ENCODE data around the gene EXOSC9. TPM values are rescaled to one million over a fixed set of nuclear protein-coding genes. Genes with fewer than 3 reads are reported as not detected.
A peak's percentile ranks its signal among the peaks of the same experiment; 100 is the strongest.

EXOSC9 gene
- total and polyA plus RNA-seq, 5 donors: 11.1 to 19.9 (median 14.2) TPM

DNA sequence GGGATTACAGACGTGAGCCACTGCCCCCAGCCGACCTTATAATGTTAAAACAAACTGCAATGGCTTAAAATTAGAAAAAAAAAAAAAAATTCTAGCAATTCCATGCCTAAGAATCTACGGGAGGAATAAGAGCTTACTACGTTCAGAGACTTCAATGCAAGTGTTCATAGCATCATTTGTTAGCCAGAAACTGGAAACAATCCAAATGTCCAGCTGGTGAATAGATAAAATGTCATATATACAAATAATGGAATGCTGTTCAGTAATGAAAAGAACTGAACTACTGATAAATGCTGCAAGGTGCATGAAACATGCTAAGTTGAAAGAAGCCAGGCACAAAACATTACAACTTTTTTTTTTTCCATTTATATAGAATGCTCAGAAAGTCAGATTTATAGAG lies 5.3 kb downstream of the EXOSC9 start:
- no peak for DNase-seq
- intact Hi-C loops (cut with DNase I): no loop called here
- Histone ChIP-seq H3K9me3 (ENCODE audit: control insufficient read depth, low read length) (no peaks in the 10 kb centered on the region), H3K27ac (ENCODE audit: low read length) (no peak overlapping the region), H3K4me1 (ENCODE audit: control insufficient read depth, insufficient read depth, low read length) (no peaks in the 10 kb centered on the region), H3K4me3 (ENCODE audit: low read length) (no peak overlapping the region), H3K27me3 (ENCODE audit: control insufficient read depth, insufficient read depth) (no peaks in the 10 kb centered on the region)
- WGBS: 59% methylated on average over 4 of the region's 4 CpGs
- no peak for ATAC-seq

GRCh38 chr4:121811122-121811521 lies 10.0 kb downstream of the EXOSC9 start:
- Histone ChIP-seq H3K27me3 (ENCODE audit: control insufficient read depth, insufficient read depth) (no peaks in the 10 kb centered on the region), H3K4me1 (ENCODE audit: control insufficient read depth, insufficient read depth, low read length) (no peaks in the 10 kb centered on the region), H3K9me3 (ENCODE audit: control insufficient read depth, low read length) (no peaks in the 10 kb centered on the region), H3K27ac (ENCODE audit: low read length) (no peak overlapping the region), H3K4me3 (ENCODE audit: low read length) (no peak overlapping the region)
- ATAC-seq (no peak), DNase-seq (no peak)
- intact Hi-C loops (cut with DNase I): no loop called here

- 84% methylated on average over 2 of the region's 2 CpGs for WGBS
- no peak overlapping the region for H3K27ac ChIP-seq (ENCODE audit: low read length)
- DNase-seq: no peak
Measured at GRCh38 chr4:121814756-121815155, 13.6 kb downstream of the EXOSC9 start.

DNA sequence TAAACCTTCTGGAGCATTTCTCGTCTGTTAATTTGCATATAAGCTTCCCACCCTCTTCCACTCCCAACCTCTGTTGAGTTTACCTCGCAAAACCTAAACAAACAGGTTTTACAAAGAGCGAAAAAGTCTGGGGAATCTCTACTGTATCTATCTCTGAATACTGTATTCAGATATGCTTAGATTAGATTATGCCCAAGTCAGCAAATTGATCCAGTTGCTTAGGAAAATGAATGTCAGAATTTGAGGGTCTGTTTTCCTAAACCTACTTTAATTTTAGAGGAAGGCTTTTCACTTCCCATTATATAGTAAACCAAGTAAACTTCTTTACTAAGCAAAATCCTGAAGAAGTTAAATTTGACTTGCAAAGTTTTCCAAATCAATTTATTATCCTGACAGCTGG lies 15.9 kb downstream of the EXOSC9 start:
- Histone ChIP-seq H3K27me3 (ENCODE audit: control insufficient read depth, insufficient read depth) (no peaks in the 10 kb centered on the region), H3K4me3 (ENCODE audit: low read length) (no peak overlapping the region), H3K27ac (ENCODE audit: low read length) (no peak overlapping the region), H3K4me1 (ENCODE audit: control insufficient read depth, insufficient read depth, low read length) (no peaks in the 10 kb centered on the region), H3K9me3 (ENCODE audit: control insufficient read depth, low read length) (no peaks in the 10 kb centered on the region)
- WGBS: 91% methylated on average over 3 of the region's 3 CpGs
- no peak for DNase-seq
- ATAC-seq: no peak
- intact Hi-C loops (cut with DNase I): no loop called here

More at GRCh38 chr4:121814756-121815155, 13.6 kb downstream of the EXOSC9 start:
- Histone ChIP-seq H3K4me3 (ENCODE audit: low read length) (no peak overlapping the region), H3K4me1 (ENCODE audit: control insufficient read depth, insufficient read depth, low read length) (no peaks in the 10 kb centered on the region), H3K27me3 (ENCODE audit: control insufficient read depth, insufficient read depth) (no peaks in the 10 kb centered on the region), H3K9me3 (ENCODE audit: control insufficient read depth, low read length) (no peaks in the 10 kb centered on the region)
- ATAC-seq: no peak
- intact Hi-C loops (cut with DNase I): no loop called here

- 78% methylated on average over 1 of the region's 1 CpG for WGBS
- DNase-seq: no peak
Measured at GRCh38 chr4:121817701-121818100, 16.6 kb downstream of the EXOSC9 start.

DNA sequence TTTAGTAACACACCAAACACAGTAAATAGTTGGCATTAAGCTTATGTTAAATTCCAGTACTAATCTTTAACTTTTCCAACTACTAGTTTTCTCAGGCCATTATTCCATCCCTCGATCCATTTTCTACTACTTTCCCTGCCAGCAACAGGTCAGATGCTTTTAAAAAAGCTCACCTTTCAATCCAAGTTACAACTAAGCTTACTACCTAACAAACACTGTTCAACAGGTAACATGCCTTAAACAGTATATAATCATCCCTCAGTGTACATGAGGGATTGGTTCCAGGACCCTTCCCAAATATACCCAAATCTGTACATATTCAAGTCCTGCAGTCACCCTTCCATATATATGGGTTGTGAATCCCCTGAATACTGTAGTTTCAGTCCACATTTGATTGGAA lies 17.1 kb downstream of the EXOSC9 start:
- ATAC-seq: no peak
- no peaks in the 10 kb centered on the region for H3K4me1 ChIP-seq (ENCODE audit: control insufficient read depth, insufficient read depth, low read length)
- intact Hi-C loops (cut with DNase I): no loop called here
- no peaks in the 10 kb centered on the region for H3K9me3 ChIP-seq (ENCODE audit: control insufficient read depth, low read length)
- no peak overlapping the region for H3K4me3 ChIP-seq (ENCODE audit: low read length)
- no peak overlapping the region for H3K27ac ChIP-seq (ENCODE audit: low read length)
- WGBS: 58% methylated on average over 1 of the region's 1 CpG
- H3K27me3 ChIP-seq (ENCODE audit: control insufficient read depth, insufficient read depth): no peaks in the 10 kb centered on the region
- no peak for DNase-seq

More at GRCh38 chr4:121817701-121818100, 16.6 kb downstream of the EXOSC9 start:
- Histone ChIP-seq H3K27me3 (ENCODE audit: control insufficient read depth, insufficient read depth) (no peaks in the 10 kb centered on the region), H3K27ac (ENCODE audit: low read length) (no peak overlapping the region), H3K9me3 (ENCODE audit: control insufficient read depth, low read length) (no peaks in the 10 kb centered on the region), H3K4me3 (ENCODE audit: low read length) (no peak overlapping the region), H3K4me1 (ENCODE audit: control insufficient read depth, insufficient read depth, low read length) (no peaks in the 10 kb centered on the region)
- no peak for ATAC-seq
- intact Hi-C loops (cut with DNase I): no loop called here

DNA sequence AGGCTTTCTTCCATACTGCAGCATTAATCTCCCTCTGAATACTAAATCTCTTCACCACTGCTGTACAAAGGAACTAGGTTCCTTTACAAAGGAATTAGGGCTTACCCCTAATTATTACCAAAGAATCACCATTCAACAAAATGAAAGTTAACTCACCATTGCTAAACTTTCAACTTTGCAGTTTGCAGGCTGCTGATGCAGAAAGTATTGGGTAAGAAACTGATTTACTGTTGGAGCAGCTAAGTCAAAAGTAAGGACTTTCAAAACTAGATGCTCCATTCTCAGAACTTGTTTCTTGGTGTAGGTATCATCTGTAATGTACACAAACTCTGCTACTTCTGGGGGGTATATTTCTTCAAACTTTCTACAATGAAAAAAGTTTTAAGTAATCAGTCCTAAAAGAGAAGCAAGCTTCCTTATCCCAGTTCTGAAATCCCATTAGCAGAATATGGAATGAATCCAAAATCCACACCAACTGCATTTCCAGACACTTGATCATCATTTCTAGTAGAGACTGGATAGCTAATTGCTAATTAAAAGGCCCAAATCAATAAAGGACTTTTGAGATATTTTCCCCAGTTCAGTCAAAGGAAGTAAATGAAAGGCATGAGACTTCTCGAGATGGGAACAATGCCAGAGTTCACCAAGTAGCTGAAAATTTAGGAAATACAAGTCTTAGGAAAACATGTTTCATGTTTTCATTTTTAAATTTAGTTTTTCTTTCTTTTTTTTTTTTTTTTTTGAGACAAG lies 18.3 kb downstream of the EXOSC9 start:
- Histone ChIP-seq H3K4me1 (ENCODE audit: control insufficient read depth, insufficient read depth, low read length) (no peaks in the 10 kb centered on the region), H3K27me3 (ENCODE audit: control insufficient read depth, insufficient read depth) (no peaks in the 10 kb centered on the region), H3K27ac (ENCODE audit: low read length) (no peak overlapping the region), H3K4me3 (ENCODE audit: low read length) (no peak overlapping the region), H3K9me3 (ENCODE audit: control insufficient read depth, low read length) (no peaks in the 10 kb centered on the region)
- DNase-seq (no peak), ATAC-seq (no peak)
- WGBS: 70% methylated on average over 1 of the region's 1 CpG
- intact Hi-C loops (cut with DNase I): no loop called here

DNA sequence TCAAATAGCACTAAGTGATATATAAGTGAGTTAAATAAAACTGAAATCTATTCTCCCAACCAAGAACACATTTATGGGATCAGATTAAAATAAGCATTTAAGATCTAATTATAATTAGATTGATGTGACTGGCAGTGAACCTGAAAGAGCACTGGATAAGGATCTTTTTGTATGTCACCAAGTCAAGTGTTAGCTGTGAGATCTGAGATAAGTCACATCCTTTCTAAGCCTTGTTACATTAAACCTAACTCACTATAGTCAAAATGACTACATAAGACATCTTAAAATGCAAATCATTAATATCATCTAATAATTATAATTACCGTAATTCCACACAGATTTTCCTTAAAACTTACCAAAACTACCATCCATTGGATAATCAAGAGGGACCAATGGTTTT lies 20.9 kb downstream of the EXOSC9 start:
- no peak for DNase-seq
- H3K27me3 ChIP-seq (ENCODE audit: control insufficient read depth, insufficient read depth): no peaks in the 10 kb centered on the region
- no peaks in the 10 kb centered on the region for H3K4me1 ChIP-seq (ENCODE audit: control insufficient read depth, insufficient read depth, low read length)
- intact Hi-C loops (cut with DNase I): no loop called here
- no peak overlapping the region for H3K27ac ChIP-seq (ENCODE audit: low read length)
- 86% methylated on average over 1 of the region's 1 CpG for WGBS
- ATAC-seq: no peak
- no peak overlapping the region for H3K4me3 ChIP-seq (ENCODE audit: low read length)
- no peaks in the 10 kb centered on the region for H3K9me3 ChIP-seq (ENCODE audit: control insufficient read depth, low read length)

DNA sequence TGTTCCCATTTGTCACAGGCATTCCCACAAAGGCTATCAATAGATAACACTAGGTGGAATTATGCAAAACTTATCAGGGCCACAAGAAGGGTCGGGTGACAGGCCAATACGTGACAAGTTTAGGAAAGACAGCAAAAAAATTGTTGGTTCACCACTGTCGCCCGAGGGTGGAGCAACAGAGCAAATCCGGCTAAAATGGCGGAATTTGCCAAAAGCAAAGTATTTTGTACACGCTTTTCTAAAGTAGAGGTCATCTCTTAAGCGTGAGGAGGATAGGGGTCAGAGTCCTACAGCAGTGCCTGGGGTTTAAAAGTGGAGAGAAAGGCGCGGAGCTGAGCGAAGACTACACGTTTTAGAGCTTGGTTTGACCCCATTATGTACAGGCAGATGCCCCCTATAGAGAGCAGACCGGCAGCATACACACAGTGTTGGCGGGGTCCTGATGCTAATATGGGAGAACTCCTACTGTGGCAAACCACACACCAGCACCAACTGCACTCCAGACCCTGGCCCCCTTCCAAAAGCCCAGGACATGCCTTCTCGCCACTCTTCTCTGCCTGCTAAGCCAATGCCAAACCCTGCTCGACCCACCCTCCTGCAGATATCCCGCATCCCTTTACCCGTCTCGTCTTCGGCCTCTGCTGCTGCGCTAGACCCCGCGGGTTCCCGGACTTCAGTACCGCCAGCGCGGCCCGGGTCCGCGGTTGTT lies 21.8 kb downstream of the EXOSC9 start:
- H3K9me3 ChIP-seq (ENCODE audit: control insufficient read depth, low read length): no peaks in the 10 kb centered on the region
- no peaks in the 10 kb centered on the region for H3K4me1 ChIP-seq (ENCODE audit: control insufficient read depth, insufficient read depth, low read length)
- DNase-seq (peak in 2 of 3 donors; percentile 22 to 61), ATAC-seq (peak; percentile 10 to 34)
- intact Hi-C loops (cut with DNase I): no loop called here
- peak overlapping the region; percentile 52 for H3K4me3 ChIP-seq (ENCODE audit: low read length)
- no peaks in the 10 kb centered on the region for H3K27me3 ChIP-seq (ENCODE audit: control insufficient read depth, insufficient read depth)
- 1% methylated on average over 30 of the region's 30 CpGs for WGBS
- no peak overlapping the region for H3K27ac ChIP-seq (ENCODE audit: low read length)

DNA sequence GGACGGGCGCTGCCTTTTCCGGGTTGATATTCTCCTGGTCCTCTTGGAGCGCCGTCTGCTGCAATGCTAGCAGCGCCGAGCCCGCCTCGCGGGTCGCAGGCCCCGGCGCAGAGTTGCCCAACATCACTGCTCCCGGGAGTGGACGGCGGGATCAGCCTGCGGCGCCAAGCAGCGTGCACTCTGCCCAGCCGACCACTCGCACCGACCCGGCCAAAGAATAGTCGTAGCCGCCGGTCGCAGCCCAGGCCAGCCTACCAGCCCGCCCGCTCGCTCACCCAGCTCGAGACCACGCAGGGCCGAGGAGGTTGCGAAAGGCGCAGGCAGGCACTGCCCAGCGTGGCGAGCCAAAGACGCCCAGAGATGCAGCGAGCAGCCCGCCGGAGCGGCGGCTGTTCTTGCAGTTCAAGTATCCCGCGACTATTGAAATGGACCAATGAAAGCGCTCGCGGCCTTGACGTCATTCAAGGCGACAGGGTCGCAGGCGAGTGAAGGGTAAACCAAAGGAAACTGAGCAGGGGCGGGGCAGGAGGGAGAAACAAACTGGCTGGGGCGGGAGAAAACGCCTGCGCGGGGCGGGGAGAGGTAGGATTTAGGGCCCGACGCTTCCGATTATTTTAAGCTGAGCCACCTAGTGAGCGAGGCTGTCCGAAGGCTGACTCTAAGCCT lies 22.5 kb downstream of the EXOSC9 start, which contains the start of gene CCNA2:
Gene CCNA2 (minus strand): TSS at position 379 of the 666 bp plus-strand sequence. CDS start 255 bp downstream, at position 124.
- peak within 1 kb of the TSS; percentile 61 for H3K27ac ChIP-seq (ENCODE audit: low read length)
- WGBS: under 1% methylated on average over 63 of the region's 63 CpGs
- ATAC-seq: peak; percentile 100
- intact Hi-C loops (cut with DNase I): no loop called here
- peak; percentile 96 to 98 (median 97) for DNase-seq
- no peaks in the 10 kb centered on the region for H3K9me3 ChIP-seq (ENCODE audit: control insufficient read depth, low read length)
- peak within 1 kb of the TSS; percentile 71 for H3K4me3 ChIP-seq (ENCODE audit: low read length)
- H3K4me1 ChIP-seq (ENCODE audit: control insufficient read depth, insufficient read depth, low read length): no peaks in the 10 kb centered on the region
- H3K27me3 ChIP-seq (ENCODE audit: control insufficient read depth, insufficient read depth): no peaks in the 10 kb centered on the region

DNA sequence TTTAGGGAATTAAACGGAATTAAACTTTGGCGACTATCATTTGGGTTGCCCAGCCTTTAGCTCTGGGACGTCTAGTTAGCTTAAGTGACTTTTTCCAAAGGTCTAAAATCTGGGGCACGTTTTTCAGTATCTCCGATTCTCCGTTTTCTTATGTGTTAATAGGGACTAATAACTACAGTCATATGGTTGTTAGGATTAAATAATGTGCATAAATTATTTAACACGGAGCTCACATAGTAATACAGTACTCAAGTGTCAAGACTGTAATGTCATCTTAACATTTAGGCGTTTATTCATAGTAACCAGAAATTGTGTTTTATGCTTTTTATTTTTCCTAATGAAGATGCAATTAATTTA lies 23.0 kb downstream of the EXOSC9 start:
- Histone ChIP-seq H3K27me3 (ENCODE audit: control insufficient read depth, insufficient read depth) (no peaks in the 10 kb centered on the region), H3K27ac (ENCODE audit: low read length) (peak overlapping the region; percentile 61), H3K4me1 (ENCODE audit: control insufficient read depth, insufficient read depth, low read length) (no peaks in the 10 kb centered on the region), H3K9me3 (ENCODE audit: control insufficient read depth, low read length) (no peaks in the 10 kb centered on the region), H3K4me3 (ENCODE audit: low read length) (peak overlapping the region; percentile 71)
- intact Hi-C loops (cut with DNase I): no loop called here
- ATAC-seq (no peak), DNase-seq (no peak)
- WGBS: 5% methylated on average over 8 of the region's 8 CpGs

Data from right cardiac atrium (tissue), 5 donors.